ENCODE results near the gene THSD7A.

DNA sequence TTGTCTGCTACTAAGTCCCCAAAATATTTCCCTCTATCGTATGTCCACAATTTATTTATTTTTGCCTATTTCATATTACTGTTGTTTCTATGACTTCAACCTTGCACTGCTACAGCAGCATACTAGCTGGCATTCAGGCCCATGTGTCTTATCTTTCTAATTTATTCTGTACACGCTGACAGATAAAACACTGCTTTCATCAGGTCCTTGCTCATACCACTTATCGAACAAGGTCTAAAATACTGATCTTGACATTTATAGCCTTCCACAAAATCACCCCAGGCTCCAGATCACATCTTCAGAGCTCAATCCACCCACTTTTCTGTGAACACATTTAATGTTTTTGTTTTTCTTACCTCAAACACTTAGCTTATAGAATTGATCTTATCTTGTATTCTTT is 374.6 kb downstream of the THSD7A start:
- TF ChIP-seq CUX1 (IDR thresholded peaks at IDR 0.05; ENCODE audit: insufficient replicate concordance, low read depth, low read length): no peak
- TF ChIP-seq ZZZ3 (IDR thresholded peaks at IDR 0.05; ENCODE audit: control insufficient read depth, insufficient read length, low read depth): no peak
- no peak for TF ChIP-seq CTCF (IDR thresholded peaks at IDR 0.05 in 2 of 3, conservative IDR thresholded peaks at IDR 0.05 in 1 of 3; ENCODE audit: control insufficient read depth in 2 of 3, extremely low read depth in 1 of 3, insufficient read depth in 1 of 3, low read depth in 3 of 3, low read length in 3 of 3)
- no peak for TF ChIP-seq SRF (IDR thresholded peaks at IDR 0.05; ENCODE audit: low read depth in 2 of 2, low read length in 2 of 2)
- no peak for TF ChIP-seq ASH2L (IDR thresholded peaks at IDR 0.05; ENCODE audit: borderline replicate concordance, low read depth)
- no peak for TF ChIP-seq ZNF592 (IDR thresholded peaks at IDR 0.05)
- TF ChIP-seq MXI1 (IDR thresholded peaks at IDR 0.05; ENCODE audit: low read depth, low read length): no peak
- TF ChIP-seq EP300 (IDR thresholded peaks at IDR 0.05; ENCODE audit: borderline replicate concordance in 1 of 2, control insufficient read depth in 1 of 2, low read depth in 2 of 2, low read length in 2 of 2): no peak
- TF ChIP-seq, protein P1, sequence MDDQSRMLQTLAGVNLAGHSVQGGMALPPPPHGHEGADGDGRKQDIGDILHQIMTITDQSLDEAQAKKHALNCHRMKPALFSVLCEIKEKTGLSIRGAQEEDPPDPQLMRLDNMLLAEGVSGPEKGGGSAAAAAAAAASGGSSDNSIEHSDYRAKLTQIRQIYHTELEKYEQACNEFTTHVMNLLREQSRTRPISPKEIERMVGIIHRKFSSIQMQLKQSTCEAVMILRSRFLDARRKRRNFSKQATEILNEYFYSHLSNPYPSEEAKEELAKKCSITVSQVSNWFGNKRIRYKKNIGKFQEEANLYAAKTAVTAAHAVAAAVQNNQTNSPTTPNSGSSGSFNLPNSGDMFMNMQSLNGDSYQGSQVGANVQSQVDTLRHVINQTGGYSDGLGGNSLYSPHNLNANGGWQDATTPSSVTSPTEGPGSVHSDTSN (IDR thresholded peaks at IDR 0.05; ENCODE audit: insufficient replicate concordance, low read depth, low read length): no peak
- no peak for TF ChIP-seq NRF1 (conservative IDR thresholded peaks at IDR 0.05; ENCODE audit: low read depth, low read length)
